ENCODE data around the gene ETV4. TPM values are rescaled to one million over a fixed set of nuclear protein-coding genes. Genes with fewer than 3 reads are reported as not detected.

ETV4 gene
- total RNA-seq, 1 donor from 2014 or later: 1.1 TPM

GRCh38 chr17:43556292-43556691, 10.2 kb upstream of the ETV4 start:
- no peaks in the 10 kb centered on the region for H4K20me1 ChIP-seq (ENCODE audit: low read depth)
- H3K9me3 ChIP-seq (ENCODE audit: low read depth): no peaks in the 10 kb centered on the region
- no peak overlapping the region for H3K27ac ChIP-seq
- no peak overlapping the region for H3K9ac ChIP-seq
- H3K36me3 ChIP-seq: no peaks in the 10 kb centered on the region
- H3K4me3 ChIP-seq: no peak overlapping the region
- peaks cover 22% of the 10 kb centered on the region for H3K4me1 ChIP-seq
- no peaks in the 10 kb centered on the region for H3K36me3 Mint-ChIP-seq
- no peak overlapping the region for H3K4me3 Mint-ChIP-seq
- H3K27me3 Mint-ChIP-seq (ENCODE audit: insufficient read depth, low read depth): peaks cover 5% of the 10 kb centered on the region
- TF ChIP-seq CTCF (IDR thresholded peaks at IDR 0.05) (no peak), EZH2 (IDR thresholded peaks at IDR 0.05) (no peak), EZH2phosphoT487 (IDR thresholded peaks at IDR 0.05) (no peak)
- H3K4me1 Mint-ChIP-seq: peaks cover 30% of the 10 kb centered on the region
- no peak overlapping the region for H2AFZ ChIP-seq (replicated peaks)
- H3K79me2 ChIP-seq (ENCODE audit: low read depth): no peaks in the 10 kb centered on the region
- H3F3A ChIP-seq (ENCODE audit: low read depth): peaks cover 23% of the 10 kb centered on the region
- H3K27ac Mint-ChIP-seq: no peak overlapping the region
- DNase-seq (ENCODE audit: low spot score): no peak
- H3K27me3 ChIP-seq: no peaks in the 10 kb centered on the region
- H3K9me3 Mint-ChIP-seq: no peaks in the 10 kb centered on the region
- no peak overlapping the region for H3K4me2 ChIP-seq

GRCh38 chr17:43554857-43555256, 8.7 kb upstream of the ETV4 start:
- no peak overlapping the region for H3K4me3 ChIP-seq
- no peak overlapping the region for H3K27ac ChIP-seq
- no peaks in the 10 kb centered on the region for H3K9me3 Mint-ChIP-seq
- no peaks in the 10 kb centered on the region for H3K36me3 ChIP-seq
- H3K9me3 ChIP-seq (ENCODE audit: low read depth): no peaks in the 10 kb centered on the region
- H4K20me1 ChIP-seq (ENCODE audit: low read depth): no peaks in the 10 kb centered on the region
- peaks cover 23% of the 10 kb centered on the region for H3F3A ChIP-seq (ENCODE audit: low read depth)
- no peaks in the 10 kb centered on the region for H3K27me3 ChIP-seq
- no peaks in the 10 kb centered on the region for H3K36me3 Mint-ChIP-seq
- DNase-seq (ENCODE audit: low spot score): no peak
- H3K79me2 ChIP-seq (ENCODE audit: low read depth): no peaks in the 10 kb centered on the region
- H3K4me3 Mint-ChIP-seq: no peak overlapping the region
- TF ChIP-seq CTCF (IDR thresholded peaks at IDR 0.05): no peak
- TF ChIP-seq EZH2 (IDR thresholded peaks at IDR 0.05): no peak
- TF ChIP-seq EZH2phosphoT487 (IDR thresholded peaks at IDR 0.05): no peak
- peaks cover 10% of the 10 kb centered on the region for H3K27me3 Mint-ChIP-seq (ENCODE audit: insufficient read depth, low read depth)
- no peak overlapping the region for H3K27ac Mint-ChIP-seq
- H3K4me2 ChIP-seq: peak overlapping the region; percentile 43
- no peak overlapping the region for H3K9ac ChIP-seq
- peaks cover 22% of the 10 kb centered on the region for H3K4me1 ChIP-seq
- no peak overlapping the region for H2AFZ ChIP-seq (replicated peaks)
- H3K4me1 Mint-ChIP-seq: peaks cover 35% of the 10 kb centered on the region

- Histone ChIP-seq H4K20me1 (ENCODE audit: low read depth) (no peaks in the 10 kb centered on the region), H3K79me2 (ENCODE audit: low read depth) (no peaks in the 10 kb centered on the region), H3K9me3 (ENCODE audit: low read depth) (no peaks in the 10 kb centered on the region), H3K36me3 (no peaks in the 10 kb centered on the region), H2AFZ (replicated peaks) (no peak overlapping the region), H3K27ac (no peak overlapping the region), H3K9ac (no peak overlapping the region), H3K4me3 (no peak overlapping the region), H3K4me1 (peaks cover 22% of the 10 kb centered on the region), H3F3A (ENCODE audit: low read depth) (peaks cover 23% of the 10 kb centered on the region), H3K27me3 (peaks cover 11% of the 10 kb centered on the region), H3K4me2 (peak overlapping the region; percentile 43)
- Mint-ChIP-seq H3K4me3 (no peak overlapping the region), H3K36me3 (no peaks in the 10 kb centered on the region), H3K27me3 (ENCODE audit: insufficient read depth, low read depth) (peaks cover 13% of the 10 kb centered on the region), H3K4me1 (peaks cover 36% of the 10 kb centered on the region), H3K27ac (no peak overlapping the region), H3K9me3 (no peaks in the 10 kb centered on the region)
- peak; percentile 48 for DNase-seq (ENCODE audit: low spot score)
- TF ChIP-seq EZH2 (IDR thresholded peaks at IDR 0.05) (no peak), CTCF (IDR thresholded peaks at IDR 0.05) (no peak), EZH2phosphoT487 (IDR thresholded peaks at IDR 0.05) (no peak)
Observed at GRCh38 chr17:43553573-43553972, 7.4 kb upstream of the ETV4 start.

All from neural progenitor cell (in vitro differentiated cells).